Heart left ventricle (tissue), 16 donors: Measurements from ENCODE around the gene SKI. TPM values are rescaled to one million over a fixed set of nuclear protein-coding genes. Genes with fewer than 3 reads are reported as not detected.
A peak's percentile ranks its signal among the peaks of the same experiment; 100 is the strongest.

Experiments used
- ATAC-seq, 4 donors: fragments of 200-7000 bp; cut with Tn5 transposase; one replicate each; pipeline ENCODE4 v1.9.1; 2020 to 2022; ENCODE audit warnings: moderate library complexity in 4 of 4, mild to moderate bottlenecking in 3 of 4, moderate number of reproducible peaks in 1 of 4
- DNase-seq, 5 donors: peaks; one replicate each; pipeline ENCODE4 v3.0.0-alpha.2; 2020
- H3K27ac ChIP-seq, 12 donors: fragments of 200-600 bp; sonication (generic) in 4 of 12; one replicate each; pipeline versions ENCODE4 v1.5.0 to v1.8.0; 2016 to 2022; ENCODE audit warnings: mild to moderate bottlenecking in 2 of 12
- H3K27me3 ChIP-seq, 9 donors: fragments of 200-600 bp; sonication (generic) in 2 of 9; one replicate each; pipeline versions ENCODE4 v1.5.1 to v1.8.0; 2016 to 2022; ENCODE audit warnings: mild to moderate bottlenecking in 3 of 9
- H3K36me3 ChIP-seq, 9 donors: fragments of 200-600 bp; sonication (generic) in 2 of 9; one replicate each; pipeline versions ENCODE4 v1.5.0 to v1.8.0; 2018 to 2022; ENCODE audit warnings: mild to moderate bottlenecking in 2 of 9
- H3K4me1 ChIP-seq, 12 donors: fragments of 200-600 bp; sonication (generic) in 4 of 12; one replicate each; pipeline versions ENCODE4 v1.5.0 to v1.8.0; 2016 to 2022; ENCODE audit warnings: mild to moderate bottlenecking in 3 of 12
- H3K4me3 ChIP-seq, 12 donors: fragments of 200-600 bp; sonication (generic) in 4 of 12; one replicate each; pipeline versions ENCODE4 v1.5.0 to v1.8.0; 2017 to 2022; ENCODE audit warnings: mild to moderate bottlenecking in 9 of 12, moderate library complexity in 4 of 12
- H3K9me3 ChIP-seq, 12 donors: fragments of 200-600 bp; sonication (generic) in 4 of 12; one replicate each; pipeline versions ENCODE4 v1.5.0 to v1.8.0; 2016 to 2022; ENCODE audit warnings: mild to moderate bottlenecking in 1 of 12
- CTCF ChIP-seq, 12 donors: fragments of 200-600 bp; sonication (generic) in 4 of 12; IDR thresholded peaks; one replicate each; pipeline versions ENCODE4 v1.5.0 to v1.8.0; 2018 to 2022; ENCODE audit warnings: antibody characterized with exemption in 12 of 12, mild to moderate bottlenecking in 5 of 12
- POLR2A ChIP-seq, 2 donors: fragments of 450-650 bp; IDR thresholded peaks; one replicate each; pipeline ENCODE4 v1.6.1; 2017; ENCODE audit warnings: antibody characterized with exemption in 2 of 2, mild to moderate bottlenecking in 2 of 2, moderate library complexity in 2 of 2
- WGBS, 4 donors: extraction: QIAGEN DNeasy Blood & Tissue Kit in 2 of 4; methylation state at CpG; one replicate each; pipeline versions ENCODE4 v1.1.5 to v1.1.7; 2013 to 2018; 5-methylcytosine and 5-hydroxymethylcytosine counted together
- intact Hi-C, 10 donors: fragments of 100-400 bp; cut with DNase I; formaldehyde crosslinking; loops; one replicate each; pipeline versions ENCODE4 v1.11.1 to v1.14.2; 2022
- polyA plus RNA-seq, 2 donors: library from polyadenylated mRNA; stranded (reverse); fragments of 200-250 nt; gene quantifications; one replicate each; pipeline ENCODE4 v1.2.3, GENCODE V29; 2013
- total RNA-seq, 9 donors: library from RNA; depleted of rRNA in 2 of 9; stranded (reverse); fragments of >200 nt in 2 of 9; fragmentation: NEBNext Ultra II Directional in 3 of 9; extraction: Animal tissue kit (Norgen Biotek cat#: 25700) in 3 of 9; gene quantifications; one replicate each; pipeline versions ENCODE4 v1.1.0 to v1.2.4, GENCODE V29; 2016 to 2023
- donor health status: ischemic (EF 13 %, LVEDD 7.1; RV severe dilation, severe dysfunction).
- donor health status: healthy with polysubstance abuse.
- donor health status: DM: no; HTN: yes; CAD: no.
- donor health status: DM: no; HTN: no; CAD: no.
- donor health status: ischemic (EF 25% LVEDD 6.9; RV normal size, moderate dysfunction).
- donor health status: ischemic (EF 25% LVEDD 5.7; RV mildly dilated, moderate dysfunction).
- donor health status: healthy.
- donor health status: DM: yes; HTN: yes; CAD: no.
- donor health status: ischemic (EF 35%, LVEDD 5.7; RV mildly dilated, moderate dysfunction).
- donor health status: nonischemic (EF 11% LVEDD 7.7; RV severe dilation, severe dysfunction).
- donor health status: DM: yes; HTN: yes; CAD: no.
- donor health status: PGD.
- donor health status: ischemic (EF 29% LVEDD 5.4; RV normal size, mild dysfunction).
- donor health status: nonischemic (EF 23%, LVEDD 6.1; RV moderate dilation, normal function).

Gene SKI
- total and polyA plus RNA-seq, 11 donors: 16.9 to 52.7 (median 38.9) TPM

GRCh38 chr1:2267862-2268261 is 39.7 kb downstream of the SKI start:
- Histone ChIP-seq H3K4me3 (no peak overlapping the region), H3K27me3 (no peaks in the 10 kb centered on the region), H3K4me1 (peaks cover 17 to 92% (median 72%) of the 10 kb centered on the region in 12 donors), H3K9me3 (no peaks in the 10 kb centered on the region), H3K36me3 (no peaks in the 10 kb centered on the region), H3K27ac (peak overlapping the region in 1 of 12 donors; percentile 30)
- 79 to 96% (median 91%) methylated on average over 7 to 15 of the region's 15 CpGs for WGBS, 4 donors
- peak in 2 of 5 donors; percentile 15 to 40 for DNase-seq
- TF ChIP-seq CTCF (IDR thresholded peaks at IDR 0.05): no peak
- no peak for TF ChIP-seq POLR2A (IDR thresholded peaks at IDR 0.05)
- peak in 1 of 4 donors; percentile 5 for ATAC-seq
- intact Hi-C loops: no loop called here

- 80 to 84% (median 82%) methylated on average over 14 of the region's 14 CpGs for WGBS, 4 donors
- DNase-seq: peak in 2 of 5 donors; percentile 8 to 23
- peak in 1 of 4 donors; percentile 11 for ATAC-seq
These were observed 40.4 kb downstream of the SKI start for GRCh38 chr1:2268285-2269056.

GRCh38 chr1:2269193-2269921 is 41.2 kb downstream of the SKI start:
- H3K4me1 ChIP-seq: peaks cover 21 to 99% (median 86%) of the 10 kb centered on the region in 12 donors
- DNase-seq (peak in 2 of 5 donors; percentile 46 to 56), ATAC-seq (peak in 2 of 4 donors; percentile 8 to 11)
- H3K9me3 ChIP-seq: no peaks in the 10 kb centered on the region
- no peak overlapping the region for H3K4me3 ChIP-seq
- H3K27me3 ChIP-seq: no peaks in the 10 kb centered on the region
- no peak for TF ChIP-seq CTCF (IDR thresholded peaks at IDR 0.05)
- TF ChIP-seq POLR2A (IDR thresholded peaks at IDR 0.05): no peak
- intact Hi-C loops: no loop called here
- WGBS, 4 donors: 74 to 98% (median 83%) methylated on average over 10 to 28 of the region's 28 CpGs
- peak overlapping the region in 1 of 12 donors; percentile 30 for H3K27ac ChIP-seq
- H3K36me3 ChIP-seq: no peaks in the 10 kb centered on the region

More at GRCh38 chr1:2268285-2269056, 40.4 kb downstream of the SKI start:
- H3K4me3 ChIP-seq: no peak overlapping the region
- TF ChIP-seq POLR2A (IDR thresholded peaks at IDR 0.05) (no peak), CTCF (IDR thresholded peaks at IDR 0.05) (no peak)
- H3K9me3 ChIP-seq: no peaks in the 10 kb centered on the region
- no peaks in the 10 kb centered on the region for H3K27me3 ChIP-seq
- no peaks in the 10 kb centered on the region for H3K36me3 ChIP-seq
- peaks cover 17 to 92% (median 78%) of the 10 kb centered on the region in 12 donors for H3K4me1 ChIP-seq
- intact Hi-C loops: no loop called here
- peak overlapping the region in 1 of 12 donors; percentile 30 for H3K27ac ChIP-seq

GRCh38 chr1:2269922-2270259 is 41.8 kb downstream of the SKI start:
- no peaks in the 10 kb centered on the region for H3K9me3 ChIP-seq
- H3K27me3 ChIP-seq: no peaks in the 10 kb centered on the region
- WGBS, 4 donors: 81 to 86% (median 83%) methylated on average over 8 to 13 of the region's 13 CpGs
- intact Hi-C loops: loop anchor here in 3 of 10 donors (5.0 kb wide), 2 partner anchors 33 to 38 kb away; no protein-coding TSS in a partner anchor
- no peak for ATAC-seq
- H3K4me1 ChIP-seq: peaks cover 26 to 99% (median 91%) of the 10 kb centered on the region in 12 donors
- no peaks in the 10 kb centered on the region for H3K36me3 ChIP-seq
- TF ChIP-seq POLR2A (IDR thresholded peaks at IDR 0.05): no peak
- TF ChIP-seq CTCF (IDR thresholded peaks at IDR 0.05): no peak
- DNase-seq: peak in 1 of 5 donors; percentile 20
- peak overlapping the region in 7 of 12 donors; percentile 30 to 77 (median 51) for H3K27ac ChIP-seq
- H3K4me3 ChIP-seq: peak overlapping the region in 1 of 12 donors; percentile 7
